ENCODE results near the gene C19orf25. TPM values are rescaled to one million over a fixed set of nuclear protein-coding genes. Genes with fewer than 3 reads are reported as not detected.

C19orf25 gene
- total and polyA plus RNA-seq, 2 donors (not counting 1 experiment from before 2014, with no cell fraction given), result 34.2 to 68.3 TPM

GRCh38 chr19:1469255-1470054 is 9.6 kb downstream of the C19orf25 start:
- no peak overlapping the region for H3K27ac Mint-ChIP-seq
- peaks cover 55 to 68% of the 10 kb centered on the region in 2 donors for H3K4me1 ChIP-seq (ENCODE audit: control insufficient read depth in 2 of 2, insufficient read depth in 2 of 2, low read length in 2 of 2)
- peak; percentile 64 for DNase-seq
- H4K20me1 ChIP-seq (ENCODE audit: control insufficient read depth, insufficient read depth, low read length, poor library complexity, severe bottlenecking), result peaks cover 89% of the 10 kb centered on the region
- H3K9me3 ChIP-seq (ENCODE audit: control extremely low read depth in 1 of 3, control insufficient read depth in 2 of 3, insufficient read depth in 1 of 3, low read length in 2 of 3), result peaks cover 0 to 9% (median 0%) of the 10 kb centered on the region in 3 donors
- H3K4me1 Mint-ChIP-seq, result peaks cover 20% of the 10 kb centered on the region
- peak overlapping the region; percentile 66 for H3K9ac ChIP-seq (ENCODE audit: low read length)
- 1% methylated on average over 117 of the region's 117 CpGs for whole genome bisulfite sequencing (ENCODE audit: insufficient coverage)
- peak overlapping the region; percentile 80 for H3K4me3 Mint-ChIP-seq
- ChIA-PET POLR2A (interaction anchor here (1.2 kb wide), 1 partner anchor 20 kb away, joined by 3 read pairs; no protein-coding TSS in a partner anchor), CTCF (interaction anchor here (0.8 to 2.3 kb wide), 3 partner anchors 15 to 203 kb away, joined by 3 to 11 read pairs (median 3); no protein-coding TSS in a partner anchor)
- peak; percentile 3 for ATAC-seq (ENCODE audit: low read depth)
- peaks cover 3% of the 10 kb centered on the region for H3K27me3 Mint-ChIP-seq
- no peaks in the 10 kb centered on the region for H3K36me3 ChIP-seq (replicated peaks in 1 of 2; ENCODE audit: control extremely low read depth in 1 of 2, control insufficient read depth in 1 of 2, extremely low read depth in 1 of 2, insufficient read depth in 2 of 2, low read length in 1 of 2)
- peaks cover 15% of the 10 kb centered on the region for H3K79me2 ChIP-seq (ENCODE audit: control insufficient read depth, insufficient read depth, low read length)
- H3K9me3 Mint-ChIP-seq (ENCODE audit: insufficient read depth), result no peaks in the 10 kb centered on the region
- TF ChIP-seq CTCF (IDR thresholded peaks at IDR 0.05) (no peak), EZH2 (IDR thresholded peaks at IDR 0.05; ENCODE audit: borderline replicate concordance, insufficient read depth, low read depth, low read length, poor library complexity, severe bottlenecking) (no peak)
- no peak overlapping the region for H2AFZ ChIP-seq (ENCODE audit: insufficient read depth, low read depth, low read length, poor library complexity, severe bottlenecking)
- peak overlapping the region; percentile 98 for H3K4me2 ChIP-seq (replicated peaks; ENCODE audit: low read depth, low read length, poor library complexity, severe bottlenecking)
- H3K4me3 ChIP-seq (ENCODE audit: control extremely low read depth in 1 of 5, extremely low read depth in 1 of 5, insufficient read depth in 1 of 5, low read depth in 2 of 5, low read length in 4 of 5), result peak overlapping the region in 3 of 5 experiments; percentile 51 to 55 (median 55)
- H3K27me3 ChIP-seq (replicated peaks in 1 of 4; ENCODE audit: control extremely low read depth in 1 of 4, control insufficient read depth in 3 of 4, insufficient read depth in 4 of 4, low read length in 3 of 4), result peaks cover 0 to 62% (median 18%) of the 10 kb centered on the region in 4 experiments
- intact Hi-C loops (cut with micrococcal nuclease), result loop anchor here (2.0 kb wide), 1 partner anchor 21 kb away; the partner anchor contains the start of genes PCSK4 and REEP6
- no peak overlapping the region for H3K27ac ChIP-seq (ENCODE audit: low read length in 2 of 2)

Data from B cell (primary cell).